HepG2 (cell line): ENCODE data around the gene SERPINE2. TPM values are rescaled to one million over a fixed set of nuclear protein-coding genes. Genes with fewer than 3 reads are reported as not detected.

Experiments
- ATAC-seq: fragments of 200-7000 bp; cut with Tn5 transposase; 3 replicates; pipeline ENCODE4 v1.9.1; 2020; ENCODE audit warnings: mild to moderate bottlenecking, moderate library complexity
- BruUV-seq: library from RNA; stranded (reverse); fragments of 400-500 nt; replicated peaks from 2 replicates; lab custom pipeline; 2021; lab: Mats Ljungman, UMichigan
- CTCF ChIA-PET: fragments of 300-600 bp; formaldehyde crosslinking; extraction: SDS; loops from one replicate; lab custom pipeline; 2021; ENCODE audit warnings: low total read pairs, inconsistent platforms, low intra/inter-chr PET ratio; lab: Yijun Ruan, JAX
- POLR2A ChIA-PET: fragments of 350-600 bp; sonication (Branson Sonifier 250); formaldehyde crosslinking; loops from one replicate; lab custom pipeline; 2020; ENCODE audit warnings: antibody characterized with exemption, inconsistent platforms; lab: Yijun Ruan, JAX
- DNase-seq: peaks from one replicate; pipeline ENCODE4 v3.0.0-alpha.2; 2015; ENCODE audit warnings: low spot score
- FAIRE-seq: peaks from 3 replicates; lab custom pipeline; 2011; peaks lifted over from hg19 to GRCh38; lab: Jason Lieb, UNC
- H2AFZ ChIP-seq: one replicate; pipeline ENCODE4 v1.6.1; 2011; ENCODE audit warnings: low read length, inconsistent platforms
- H3K27ac ChIP-seq: fragments of 300-600 bp; 3 replicates; pipeline ENCODE4 v1.8.0; 2011; ENCODE audit warnings: mixed run types, mild to moderate bottlenecking, mixed read lengths, low read length, inconsistent platforms; ENCODE audit not compliant: insufficient read depth; ENCODE audit errors: extremely low read length
- H3K27me3 ChIP-seq, 2 experiments: fragments of 200-600 bp in 1 of 2; 2 replicates in 1 of 2; 3 replicates in 1 of 2; pipeline versions ENCODE4 v1.6.0 to v1.8.0; 2011; ENCODE audit warnings: low read length in 2 of 2, mild to moderate bottlenecking in 2 of 2, moderate library complexity in 2 of 2, inconsistent platforms in 1 of 2; ENCODE audit not compliant: insufficient read depth in 2 of 2, control insufficient read depth in 1 of 2
- H3K36me3 ChIP-seq, 2 experiments: fragments of 200-600 bp in 1 of 2; replicated peaks in 1 of 2; 2 replicates in 1 of 2; 3 replicates in 1 of 2; pipeline versions ENCODE4 v1.5.1 to v1.8.0; 2011; ENCODE audit warnings: low read length in 2 of 2, inconsistent platforms in 1 of 2; ENCODE audit not compliant: insufficient read depth in 2 of 2, control insufficient read depth in 1 of 2
- H3K4me1 ChIP-seq: 2 replicates; pipeline ENCODE4 v1.5.1; 2012; ENCODE audit warnings: low read length, inconsistent platforms; ENCODE audit not compliant: insufficient read depth
- H3K4me2 ChIP-seq: 2 replicates; pipeline ENCODE4 v1.6.0; 2011; ENCODE audit warnings: low read depth, low read length, inconsistent platforms
- H3K4me3 ChIP-seq, 3 experiments: fragments of 200-600 bp in 1 of 3; sonication (generic), shearing (Covaris generic) in 1 of 3; replicated peaks in 1 of 3; 2 replicates each; pipeline ENCODE4 v1.5.1; 2011 to 2016; ENCODE audit warnings: low read length in 3 of 3, inconsistent platforms in 2 of 3, low read depth in 2 of 3, mild to moderate bottlenecking in 2 of 3, control low read depth in 1 of 3, mixed read lengths in 1 of 3; ENCODE audit not compliant: insufficient read depth in 1 of 3
- H3K79me2 ChIP-seq: one replicate; pipeline ENCODE4 v1.6.1; 2011; ENCODE audit warnings: low read length, inconsistent platforms; ENCODE audit not compliant: insufficient read depth
- H3K9ac ChIP-seq: 2 replicates; pipeline ENCODE4 v1.6.0; 2011; ENCODE audit warnings: mild to moderate bottlenecking, low read depth, low read length, inconsistent platforms; ENCODE audit not compliant: insufficient read depth
- H3K9me3 ChIP-seq: 2 replicates; pipeline ENCODE4 v1.5.1; 2012; ENCODE audit warnings: mild to moderate bottlenecking, low read length
- H4K20me1 ChIP-seq: 2 replicates; pipeline ENCODE4 v1.6.0; 2011; ENCODE audit warnings: inconsistent platforms, mild to moderate bottlenecking, low read length, moderate library complexity; ENCODE audit not compliant: insufficient read depth
- FOXK1 ChIP-seq: sonication (generic); formaldehyde crosslinking; IDR thresholded peaks from 2 replicates; pipeline ENCODE4 v1.4.0; 2020; ENCODE audit warnings: low read depth, missing genetic modification reagents, borderline replicate concordance
- HMGA1 ChIP-seq: sonication (generic); formaldehyde crosslinking; conservative IDR thresholded peaks from 2 replicates; pipeline ENCODE4 v1.4.0; 2020; ENCODE audit warnings: missing genetic modification reagents
- KDM4B ChIP-seq: sonication (generic); formaldehyde crosslinking; IDR thresholded peaks from 2 replicates; pipeline ENCODE4 v1.4.0; 2020; ENCODE audit warnings: missing genetic modification reagents
- MTA1 ChIP-seq: sonication (generic); formaldehyde crosslinking; IDR thresholded peaks from 2 replicates; pipeline ENCODE4 v1.4.0; 2020; ENCODE audit warnings: missing genetic modification reagents, mild to moderate bottlenecking, borderline replicate concordance
- RBM39 ChIP-seq: fragments of 200-400 bp; formaldehyde crosslinking; IDR thresholded peaks from one replicate; pipeline ENCODE4 v1.6.1; 2018; ENCODE audit warnings: antibody characterized with exemption, mild to moderate bottlenecking, low read depth, low read length; ENCODE audit not compliant: poor library complexity, severe bottlenecking
- ZBTB8A ChIP-seq: sonication (generic); formaldehyde crosslinking; IDR thresholded peaks from 2 replicates; pipeline ENCODE4 v1.4.0; 2020; ENCODE audit warnings: mild to moderate bottlenecking, low read depth, missing genetic modification reagents, borderline replicate concordance
- ZNF660 ChIP-seq: sonication (generic); formaldehyde crosslinking; IDR thresholded peaks from 2 replicates; pipeline ENCODE4 v1.5.1; 2020; ENCODE audit warnings: mild to moderate bottlenecking, low read depth, missing genetic modification reagents, borderline replicate concordance
- WGBS: methylation state at CpG from one replicate; pipeline ENCODE4 v1.1.6; 2017; ENCODE audit warnings: low lambda C conversion rate; 5-methylcytosine and 5-hydroxymethylcytosine counted together
- in situ Hi-C: cut with HindIII; loops from 2 replicates; pipeline ENCODE4 v1.10.0; 2017; ENCODE audit warnings: low pct_unique_long_range_greater_than_20kb; ENCODE audit not compliant: extremely low pct_ligation_motif_present
- intact Hi-C: fragments of 100-400 bp; cut with micrococcal nuclease; formaldehyde crosslinking; loops from one replicate; pipeline ENCODE4 v1.10.0; 2022; ENCODE audit not compliant: unreplicated experiment
- polyA plus RNA-seq, 8 experiments: library from polyadenylated mRNA; depleted of rRNA in 3 of 8; stranded (reverse) in 7 of 8; unstranded in 1 of 8; fragments of >200 nt; fragmentation: Illumina TruSeq in 4 of 8; extraction: Trizol in 4 of 8; gene quantifications; 2 replicates each; pipeline versions ENCODE4 v1.2.1 to v1.2.3, GENCODE V29; 2011 to 2016; ENCODE audit warnings: low read depth in 4 of 8, missing spikeins in 1 of 8, mixed read lengths in 1 of 8; ENCODE audit not compliant: insufficient read depth in 1 of 8
- total RNA-seq, 5 experiments: library from RNA; depleted of rRNA; stranded (reverse); fragments of >200 nt; fragmentation: Illumina TruSeq; extraction: Trizol; gene quantifications; 2 replicates each; pipeline ENCODE4 v1.2.3, GENCODE V29; 2016; ENCODE audit warnings: low read depth in 1 of 5
- TF ChIP-seq, protein P1 (sequence below): sonication (generic); formaldehyde crosslinking; IDR thresholded peaks from 2 replicates; pipeline ENCODE4 v1.5.0; 2020; ENCODE audit warnings: missing genetic modification reagents, mild to moderate bottlenecking, borderline replicate concordance

Gene SERPINE2
- total and polyA plus RNA-seq, 2 of the 13 experiments (the other 11 are each of a cell fraction or from before 2014, with no cell fraction given), result 7.9 to 18.1 TPM

DNA sequence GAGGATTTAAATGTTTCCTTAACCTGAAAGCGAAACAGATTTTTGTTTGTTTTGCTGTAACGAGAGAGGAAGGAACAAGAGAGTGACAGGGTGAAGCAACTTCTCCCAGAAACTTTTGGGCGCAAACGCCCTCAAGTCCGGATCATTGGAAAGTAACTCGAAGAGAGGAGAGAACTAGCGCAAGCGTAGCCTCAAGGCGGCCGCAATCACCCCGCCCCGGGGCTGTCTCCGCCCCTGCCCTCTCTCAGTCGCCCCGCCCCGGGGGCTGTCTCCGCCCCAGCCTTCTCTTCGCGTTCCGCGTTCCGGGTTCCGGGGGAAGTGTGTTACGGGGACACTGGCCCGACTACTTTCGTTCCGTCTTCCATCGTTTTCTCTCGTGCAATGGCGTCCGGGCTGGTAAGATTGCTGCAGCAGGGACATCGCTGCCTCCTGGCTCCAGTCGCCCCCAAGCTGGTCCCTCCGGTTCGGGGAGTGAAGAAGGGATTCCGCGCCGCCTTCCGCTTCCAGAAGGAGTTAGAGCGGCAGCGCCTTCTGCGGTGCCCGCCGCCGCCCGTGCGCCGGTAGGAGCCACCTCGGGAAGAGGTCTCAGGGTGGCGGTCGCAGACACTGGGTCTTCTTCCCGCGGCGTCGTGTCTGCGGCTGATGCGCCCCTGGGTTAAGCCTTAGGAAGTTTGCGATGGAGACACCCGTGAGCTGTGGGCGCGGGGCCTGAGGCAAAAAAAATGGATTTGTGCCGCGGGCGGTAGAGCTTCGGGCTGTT lies 81.8 kb downstream of the SERPINE2 start, which contains the start of gene MRPL44 (continued):
- no peak; the same call in 1 of the 2 replicates for TF ChIP-seq ZNF660 (CRISPR knock-in tag)
- TF ChIP-seq, protein P1, sequence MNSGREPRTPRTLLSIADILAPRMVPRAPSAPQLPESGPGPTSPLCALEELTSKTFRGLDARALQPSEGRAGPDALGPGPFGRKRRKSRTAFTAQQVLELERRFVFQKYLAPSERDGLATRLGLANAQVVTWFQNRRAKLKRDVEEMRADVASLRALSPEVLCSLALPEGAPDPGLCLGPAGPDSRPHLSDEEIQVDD (CRISPR knock-in tag), result 0 out of 2 replicates have a peak, but pooled peaks have one; percentile 26
- TF ChIP-seq ZBTB8A (CRISPR knock-in tag), result peak; percentile 97
- TF ChIP-seq MTA1 (CRISPR knock-in tag), result peak; percentile 96; the same call in 1 of the 2 replicates
- TF ChIP-seq HMGA1 (CRISPR knock-in tag), result no peak
- peak; percentile 98 for TF ChIP-seq FOXK1 (CRISPR knock-in tag)
- TF ChIP-seq, all 625 proteins: peak for 506

DNA sequence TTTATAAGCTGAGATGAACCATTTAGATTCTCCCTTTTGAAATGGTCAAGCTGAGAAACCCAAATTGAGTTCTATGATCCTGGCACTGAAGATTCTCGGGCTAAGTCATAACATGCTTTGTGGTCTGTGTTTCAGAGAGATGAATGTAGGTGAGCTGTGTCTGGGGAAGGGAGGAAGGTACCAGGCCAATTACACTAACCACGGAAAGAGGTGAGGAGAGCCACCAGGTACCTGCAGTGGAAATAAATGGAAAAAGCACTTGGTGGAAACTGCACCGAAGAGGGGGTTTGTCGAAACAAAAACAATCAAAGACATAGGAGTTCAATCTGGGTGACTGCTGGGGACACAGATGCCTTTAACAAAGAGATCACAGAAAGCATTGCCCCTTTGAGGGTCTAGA lies 82.8 kb downstream of the SERPINE2 start:
- FAIRE-seq, result no peak
- POLR2A ChIA-PET, result interaction anchor here (0.6 to 5.0 kb wide), 4 partner anchors 12 to 629 kb away, joined by 3 to 33 read pairs (median 16); partner anchors contain the start of gene WDFY1
- 0 out of 2 replicates have a peak, but pooled peaks have one; percentile 21 for TF ChIP-seq KDM4B (CRISPR knock-in tag)
- TF ChIP-seq RBM39, result no peak
- TF ChIP-seq, all 625 proteins: peak for 1

More for the DNA sequence above, 82.8 kb downstream of the SERPINE2 start:
- H3K4me2 ChIP-seq, result peak overlapping the region; percentile 77
- WGBS, result 20% methylated on average over 4 of the region's 4 CpGs
- no peak for DNase-seq
- H2AFZ ChIP-seq, result peak overlapping the region; percentile 64
- no peak for ATAC-seq
- CTCF ChIA-PET, result no interaction called here
- H3K79me2 ChIP-seq, result peaks cover 41% of the 10 kb centered on the region
- H3K36me3 ChIP-seq, result peaks cover 4 to 18% of the 10 kb centered on the region in 2 experiments; a peak in 4 of 5 replicates
- no peaks in the 10 kb centered on the region for H3K9me3 ChIP-seq
- peaks cover 58% of the 10 kb centered on the region for H3K4me1 ChIP-seq
- intact Hi-C loops (loop anchor here (2.0 kb wide), 2 partner anchors 25 to 47 kb away; no protein-coding TSS in a partner anchor), in situ Hi-C loops (loop anchor here (5.0 kb wide), 1 partner anchor 49 kb away; no protein-coding TSS in a partner anchor)
- no peak overlapping the region for H3K27ac ChIP-seq
- peak overlapping the region in 2 of 3 experiments; percentile 86 to 97; a peak in 4 of 6 replicates for H3K4me3 ChIP-seq
- H3K27me3 ChIP-seq, result no peaks in the 10 kb centered on the region; a peak in 1 of 5 replicates
- BruUV-seq, result no TSS peak
- H3K9ac ChIP-seq, result peak overlapping the region; percentile 89; the same call in 1 of the 2 replicates
- H4K20me1 ChIP-seq, result peaks cover 12% of the 10 kb centered on the region
